Measurements from ENCODE around the gene SLC38A10. TPM values are rescaled to one million over a fixed set of nuclear protein-coding genes. Genes with fewer than 3 reads are reported as not detected.

The SLC38A10 gene
- total and polyA plus RNA-seq, 2 of the 13 experiments (the other 11 are each of a cell fraction or from before 2014, with no cell fraction given) = 23.4 to 55.8 TPM

DNA sequence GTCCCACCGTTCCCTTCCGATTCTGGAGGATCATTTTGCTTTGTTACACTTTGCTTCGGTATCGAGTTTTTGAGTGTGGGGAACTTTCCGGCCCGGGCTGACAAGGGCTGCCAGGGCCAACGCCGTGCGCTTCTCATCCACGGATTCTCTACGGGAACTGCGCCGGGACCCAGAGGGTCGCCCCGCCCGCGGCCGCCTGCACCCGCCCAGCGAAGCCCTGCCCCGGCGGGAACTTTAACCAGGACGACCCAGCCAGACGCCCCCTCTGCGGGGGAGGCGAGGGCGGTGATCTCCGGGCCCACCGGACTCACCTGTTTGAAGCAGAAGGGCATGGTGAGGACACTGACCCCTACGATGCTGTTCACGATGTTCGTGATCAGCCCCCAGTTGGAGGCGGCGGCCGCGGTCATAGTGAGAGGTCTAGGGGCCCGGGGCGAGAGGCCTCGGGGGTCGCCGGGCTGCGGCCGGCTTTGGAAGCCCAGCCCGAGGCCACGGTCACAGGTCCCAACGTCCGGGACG is 536 bp downstream of the SLC38A10 start (continued):
- TF ChIP-seq, protein P1, sequence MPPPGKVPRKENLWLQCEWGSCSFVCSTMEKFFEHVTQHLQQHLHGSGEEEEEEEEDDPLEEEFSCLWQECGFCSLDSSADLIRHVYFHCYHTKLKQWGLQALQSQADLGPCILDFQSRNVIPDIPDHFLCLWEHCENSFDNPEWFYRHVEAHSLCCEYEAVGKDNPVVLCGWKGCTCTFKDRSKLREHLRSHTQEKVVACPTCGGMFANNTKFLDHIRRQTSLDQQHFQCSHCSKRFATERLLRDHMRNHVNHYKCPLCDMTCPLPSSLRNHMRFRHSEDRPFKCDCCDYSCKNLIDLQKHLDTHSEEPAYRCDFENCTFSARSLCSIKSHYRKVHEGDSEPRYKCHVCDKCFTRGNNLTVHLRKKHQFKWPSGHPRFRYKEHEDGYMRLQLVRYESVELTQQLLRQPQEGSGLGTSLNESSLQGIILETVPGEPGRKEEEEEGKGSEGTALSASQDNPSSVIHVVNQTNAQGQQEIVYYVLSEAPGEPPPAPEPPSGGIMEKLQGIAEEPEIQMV (CRISPR knock-in tag; IDR thresholded peaks at IDR 0.05; ENCODE audit: low read depth) = 0 out of 2 replicates have a peak, but pooled peaks have one; percentile 4
- TF ChIP-seq ZSCAN29 (CRISPR knock-in tag; conservative IDR thresholded peaks at IDR 0.05) (0 out of 2 replicates have a peak, but pooled peaks have one; percentile 13), ZNF724P (CRISPR knock-in tag; IDR thresholded peaks at IDR 0.05; ENCODE audit: borderline replicate concordance) (no peak; the same call in 1 of the 2 replicates), TGIF2 (CRISPR knock-in tag; IDR thresholded peaks at IDR 0.05) (peak; percentile 35; the same call in 1 of the 2 replicates), ZBTB1 (CRISPR knock-in tag; IDR thresholded peaks at IDR 0.05; ENCODE audit: borderline replicate concordance) (no peak), ZNF543 (CRISPR knock-in tag; IDR thresholded peaks at IDR 0.05) (peak; percentile 12; the same call in 1 of the 2 replicates), ZNF441 (CRISPR knock-in tag; IDR thresholded peaks at IDR 0.05; ENCODE audit: borderline replicate concordance) (peak; percentile 14; the same call in 1 of the 2 replicates), ATF7-NPFF (CRISPR knock-in tag; IDR thresholded peaks at IDR 0.05; ENCODE audit: low read depth) (0 out of 2 replicates have a peak, but pooled peaks have one; percentile 11), ZKSCAN5 (CRISPR knock-in tag; IDR thresholded peaks at IDR 0.05) (no peak), ZNF567 (CRISPR knock-in tag; IDR thresholded peaks at IDR 0.05; ENCODE audit: borderline replicate concordance) (0 out of 2 replicates have a peak, but pooled peaks have one; percentile 2), BCL6 (CRISPR knock-in tag; IDR thresholded peaks at IDR 0.05) (peak; percentile 17; the same call in 1 of the 2 replicates), TCF7L2 (IDR thresholded peaks at IDR 0.05; ENCODE audit: low read depth, low read length) (no peak), NR1H2 (CRISPR knock-in tag; IDR thresholded peaks at IDR 0.05; ENCODE audit: borderline replicate concordance, low read depth) (no peak), MZF1 (CRISPR knock-in tag; IDR thresholded peaks at IDR 0.05; ENCODE audit: borderline replicate concordance) (no peak), ZNF383 (CRISPR knock-in tag; IDR thresholded peaks at IDR 0.05; ENCODE audit: borderline replicate concordance) (0 out of 2 replicates have a peak, but pooled peaks have one; percentile 6), ZNF225 (CRISPR knock-in tag; IDR thresholded peaks at IDR 0.05) (no peak)
- TF ChIP-seq, protein P2, sequence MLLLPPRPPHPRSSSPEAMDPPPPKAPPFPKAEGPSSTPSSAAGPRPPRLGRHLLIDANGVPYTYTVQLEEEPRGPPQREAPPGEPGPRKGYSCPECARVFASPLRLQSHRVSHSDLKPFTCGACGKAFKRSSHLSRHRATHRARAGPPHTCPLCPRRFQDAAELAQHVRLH (CRISPR knock-in tag; IDR thresholded peaks at IDR 0.05; ENCODE audit: borderline replicate concordance, low read depth) = 0 out of 2 replicates have a peak, but pooled peaks have one; percentile 5
- TF ChIP-seq, protein P3, sequence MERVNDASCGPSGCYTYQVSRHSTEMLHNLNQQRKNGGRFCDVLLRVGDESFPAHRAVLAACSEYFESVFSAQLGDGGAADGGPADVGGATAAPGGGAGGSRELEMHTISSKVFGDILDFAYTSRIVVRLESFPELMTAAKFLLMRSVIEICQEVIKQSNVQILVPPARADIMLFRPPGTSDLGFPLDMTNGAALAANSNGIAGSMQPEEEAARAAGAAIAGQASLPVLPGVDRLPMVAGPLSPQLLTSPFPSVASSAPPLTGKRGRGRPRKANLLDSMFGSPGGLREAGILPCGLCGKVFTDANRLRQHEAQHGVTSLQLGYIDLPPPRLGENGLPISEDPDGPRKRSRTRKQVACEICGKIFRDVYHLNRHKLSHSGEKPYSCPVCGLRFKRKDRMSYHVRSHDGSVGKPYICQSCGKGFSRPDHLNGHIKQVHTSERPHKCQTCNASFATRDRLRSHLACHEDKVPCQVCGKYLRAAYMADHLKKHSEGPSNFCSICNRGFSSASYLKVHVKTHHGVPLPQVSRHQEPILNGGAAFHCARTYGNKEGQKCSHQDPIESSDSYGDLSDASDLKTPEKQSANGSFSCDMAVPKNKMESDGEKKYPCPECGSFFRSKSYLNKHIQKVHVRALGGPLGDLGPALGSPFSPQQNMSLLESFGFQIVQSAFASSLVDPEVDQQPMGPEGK (CRISPR knock-in tag; IDR thresholded peaks at IDR 0.05) = peak; percentile 73
- TF ChIP-seq, protein P4, sequence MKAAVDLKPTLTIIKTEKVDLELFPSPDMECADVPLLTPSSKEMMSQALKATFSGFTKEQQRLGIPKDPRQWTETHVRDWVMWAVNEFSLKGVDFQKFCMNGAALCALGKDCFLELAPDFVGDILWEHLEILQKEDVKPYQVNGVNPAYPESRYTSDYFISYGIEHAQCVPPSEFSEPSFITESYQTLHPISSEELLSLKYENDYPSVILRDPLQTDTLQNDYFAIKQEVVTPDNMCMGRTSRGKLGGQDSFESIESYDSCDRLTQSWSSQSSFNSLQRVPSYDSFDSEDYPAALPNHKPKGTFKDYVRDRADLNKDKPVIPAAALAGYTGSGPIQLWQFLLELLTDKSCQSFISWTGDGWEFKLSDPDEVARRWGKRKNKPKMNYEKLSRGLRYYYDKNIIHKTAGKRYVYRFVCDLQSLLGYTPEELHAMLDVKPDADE (CRISPR knock-in tag; IDR thresholded peaks at IDR 0.05) = 0 out of 2 replicates have a peak, but pooled peaks have one; percentile 21
- TF ChIP-seq, protein P5, sequence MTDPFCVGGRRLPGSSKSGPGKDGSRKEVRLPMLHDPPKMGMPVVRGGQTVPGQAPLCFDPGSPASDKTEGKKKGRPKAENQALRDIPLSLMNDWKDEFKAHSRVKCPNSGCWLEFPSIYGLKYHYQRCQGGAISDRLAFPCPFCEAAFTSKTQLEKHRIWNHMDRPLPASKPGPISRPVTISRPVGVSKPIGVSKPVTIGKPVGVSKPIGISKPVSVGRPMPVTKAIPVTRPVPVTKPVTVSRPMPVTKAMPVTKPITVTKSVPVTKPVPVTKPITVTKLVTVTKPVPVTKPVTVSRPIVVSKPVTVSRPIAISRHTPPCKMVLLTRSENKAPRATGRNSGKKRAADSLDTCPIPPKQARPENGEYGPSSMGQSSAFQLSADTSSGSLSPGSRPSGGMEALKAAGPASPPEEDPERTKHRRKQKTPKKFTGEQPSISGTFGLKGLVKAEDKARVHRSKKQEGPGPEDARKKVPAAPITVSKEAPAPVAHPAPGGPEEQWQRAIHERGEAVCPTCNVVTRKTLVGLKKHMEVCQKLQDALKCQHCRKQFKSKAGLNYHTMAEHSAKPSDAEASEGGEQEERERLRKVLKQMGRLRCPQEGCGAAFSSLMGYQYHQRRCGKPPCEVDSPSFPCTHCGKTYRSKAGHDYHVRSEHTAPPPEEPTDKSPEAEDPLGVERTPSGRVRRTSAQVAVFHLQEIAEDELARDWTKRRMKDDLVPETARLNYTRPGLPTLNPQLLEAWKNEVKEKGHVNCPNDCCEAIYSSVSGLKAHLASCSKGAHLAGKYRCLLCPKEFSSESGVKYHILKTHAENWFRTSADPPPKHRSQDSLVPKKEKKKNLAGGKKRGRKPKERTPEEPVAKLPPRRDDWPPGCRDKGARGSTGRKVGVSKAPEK (CRISPR knock-in tag; IDR thresholded peaks at IDR 0.05; ENCODE audit: borderline replicate concordance) = no peak

All from HepG2 (cell line).